Trophoblast cell (in vitro differentiated cells and primary cell): ENCODE measurements around the gene ASTL.
A peak's percentile ranks its signal among the peaks of the same experiment; 100 is the strongest.

Source experiments
- DNase-seq, 2 donors: peaks; one replicate each; pipeline ENCODE4 v3.0.0-alpha.2; 2016
- H2AFZ ChIP-seq: 2 replicates; pipeline ENCODE4 v1.6.1; 2013; ENCODE audit warnings: low read length, moderate library complexity, mild to moderate bottlenecking; ENCODE audit not compliant: insufficient read depth, poor library complexity
- H2AK5ac ChIP-seq: 2 replicates; pipeline ENCODE4 v1.6.1; 2013; ENCODE audit warnings: mild to moderate bottlenecking, low read length
- H2BK120ac ChIP-seq: 2 replicates; pipeline ENCODE4 v1.6.1; 2013; ENCODE audit warnings: low read length, mild to moderate bottlenecking, moderate library complexity; ENCODE audit not compliant: insufficient read depth, poor library complexity
- H2BK12ac ChIP-seq: 2 replicates; pipeline ENCODE4 v1.6.1; 2013; ENCODE audit warnings: mild to moderate bottlenecking, low read length, moderate library complexity
- H2BK5ac ChIP-seq: 2 replicates; pipeline ENCODE4 v1.6.1; 2013; ENCODE audit warnings: low read length, low read depth, moderate library complexity, mild to moderate bottlenecking; ENCODE audit not compliant: poor library complexity
- H3K14ac ChIP-seq: 2 replicates; pipeline ENCODE4 v1.6.1; 2013; ENCODE audit warnings: mild to moderate bottlenecking, low read length
- H3K18ac ChIP-seq: 2 replicates; pipeline ENCODE4 v1.6.1; 2013; ENCODE audit warnings: mild to moderate bottlenecking, low read length
- H3K23ac ChIP-seq: 2 replicates; pipeline ENCODE4 v1.6.1; 2013; ENCODE audit warnings: low read length
- H3K27ac ChIP-seq: 2 replicates; pipeline ENCODE4 v1.5.1; 2013; ENCODE audit warnings: low read depth, mild to moderate bottlenecking, inconsistent platforms, low read length, moderate library complexity
- H3K27me3 ChIP-seq: 2 replicates; pipeline ENCODE4 v1.6.1; 2013; ENCODE audit warnings: inconsistent platforms, mild to moderate bottlenecking, low read length, moderate library complexity; ENCODE audit not compliant: insufficient read depth
- H3K36me3 ChIP-seq, 2 experiments: 1 replicate in 1 of 2; 2 replicates in 1 of 2; pipeline ENCODE4 v1.6.1; 2013; ENCODE audit warnings: low read length in 2 of 2, mild to moderate bottlenecking in 2 of 2, moderate library complexity in 1 of 2; ENCODE audit not compliant: insufficient read depth in 2 of 2, control insufficient read depth in 1 of 2
- H3K4ac ChIP-seq: 2 replicates; pipeline ENCODE4 v1.6.1; 2013; ENCODE audit warnings: low read depth, mild to moderate bottlenecking, low read length, moderate library complexity
- H3K4me1 ChIP-seq, 2 experiments: 1 replicate in 1 of 2; 2 replicates in 1 of 2; pipeline ENCODE4 v1.6.1; 2013; ENCODE audit warnings: low read length in 2 of 2, mild to moderate bottlenecking in 2 of 2, moderate library complexity in 1 of 2; ENCODE audit not compliant: insufficient read depth in 2 of 2, control insufficient read depth in 1 of 2
- H3K4me2 ChIP-seq: 2 replicates; pipeline ENCODE4 v1.6.1; 2013; ENCODE audit warnings: inconsistent platforms, mild to moderate bottlenecking, low read length, moderate library complexity
- H3K4me3 ChIP-seq: 2 replicates; pipeline ENCODE4 v1.5.1; 2013; ENCODE audit warnings: mild to moderate bottlenecking, low read depth, low read length, inconsistent platforms
- H3K79me1 ChIP-seq: one replicate; pipeline ENCODE4 v1.6.1; 2013; ENCODE audit warnings: low read length
- H3K79me2 ChIP-seq: 2 replicates; pipeline ENCODE4 v1.6.1; 2013; ENCODE audit warnings: low read length, mild to moderate bottlenecking; ENCODE audit not compliant: control insufficient read depth, insufficient read depth, poor library complexity
- H3K9ac ChIP-seq: 2 replicates; pipeline ENCODE4 v1.6.1; 2013; ENCODE audit warnings: mild to moderate bottlenecking, low read length
- H3K9me3 ChIP-seq: 2 replicates; pipeline ENCODE4 v1.6.1; 2013; ENCODE audit warnings: low read depth, mild to moderate bottlenecking, control low read depth, inconsistent platforms, low read length; ENCODE audit not compliant: insufficient read depth
- H4K12ac ChIP-seq: 2 replicates; pipeline ENCODE4 v1.6.1; 2013; ENCODE audit warnings: low read depth, mild to moderate bottlenecking, low read length, moderate library complexity
- H4K8ac ChIP-seq: 2 replicates; pipeline ENCODE4 v1.6.1; 2013; ENCODE audit warnings: low read depth, mild to moderate bottlenecking, low read length, moderate library complexity
- H4K91ac ChIP-seq: one replicate; pipeline ENCODE4 v1.6.1; 2013; ENCODE audit warnings: low read depth, mild to moderate bottlenecking, low read length, moderate library complexity
- WGBS: extraction: QIAGEN DNeasy Blood & Tissue Kit; methylation state at CpG from one replicate; pipeline ENCODE4 v1.1.7; 2013; ENCODE audit warnings: missing lambda C conversion rate; ENCODE audit not compliant: insufficient read length, insufficient coverage; ENCODE audit errors: extremely low coverage; 5-methylcytosine and 5-hydroxymethylcytosine counted together

ASTL gene

GRCh38 chr2:96117701-96118588 is 20.4 kb downstream of the ASTL start:
- DNase-seq, result no peak
- WGBS, result no CpG with 5 or more reads among the region's 17 CpGs
- H3K18ac ChIP-seq, result no peak overlapping the region
- no peak overlapping the region for H4K91ac ChIP-seq
- no peak overlapping the region for H3K23ac ChIP-seq
- no peak overlapping the region for H3K9ac ChIP-seq
- no peak overlapping the region for H3K4me2 ChIP-seq
- H3K36me3 ChIP-seq, result no peaks in the 10 kb centered on the region
- no peak overlapping the region for H4K8ac ChIP-seq
- H3K14ac ChIP-seq, result no peak overlapping the region
- H4K12ac ChIP-seq, result no peak overlapping the region
- H2AK5ac ChIP-seq, result no peak overlapping the region
- H2BK120ac ChIP-seq, result no peak overlapping the region
- no peak overlapping the region for H2BK12ac ChIP-seq
- H3K9me3 ChIP-seq, result peaks cover 10% of the 10 kb centered on the region
- peaks cover 6 to 11% of the 10 kb centered on the region in 2 experiments for H3K4me1 ChIP-seq
- H3K79me1 ChIP-seq, result no peaks in the 10 kb centered on the region
- H3K27ac ChIP-seq, result no peak overlapping the region
- no peak overlapping the region for H2AFZ ChIP-seq
- peaks cover 5% of the 10 kb centered on the region for H3K27me3 ChIP-seq
- H3K4ac ChIP-seq, result no peak overlapping the region
- H2BK5ac ChIP-seq, result no peak overlapping the region
- H3K4me3 ChIP-seq, result no peak overlapping the region
- H3K79me2 ChIP-seq, result no peaks in the 10 kb centered on the region

DNA sequence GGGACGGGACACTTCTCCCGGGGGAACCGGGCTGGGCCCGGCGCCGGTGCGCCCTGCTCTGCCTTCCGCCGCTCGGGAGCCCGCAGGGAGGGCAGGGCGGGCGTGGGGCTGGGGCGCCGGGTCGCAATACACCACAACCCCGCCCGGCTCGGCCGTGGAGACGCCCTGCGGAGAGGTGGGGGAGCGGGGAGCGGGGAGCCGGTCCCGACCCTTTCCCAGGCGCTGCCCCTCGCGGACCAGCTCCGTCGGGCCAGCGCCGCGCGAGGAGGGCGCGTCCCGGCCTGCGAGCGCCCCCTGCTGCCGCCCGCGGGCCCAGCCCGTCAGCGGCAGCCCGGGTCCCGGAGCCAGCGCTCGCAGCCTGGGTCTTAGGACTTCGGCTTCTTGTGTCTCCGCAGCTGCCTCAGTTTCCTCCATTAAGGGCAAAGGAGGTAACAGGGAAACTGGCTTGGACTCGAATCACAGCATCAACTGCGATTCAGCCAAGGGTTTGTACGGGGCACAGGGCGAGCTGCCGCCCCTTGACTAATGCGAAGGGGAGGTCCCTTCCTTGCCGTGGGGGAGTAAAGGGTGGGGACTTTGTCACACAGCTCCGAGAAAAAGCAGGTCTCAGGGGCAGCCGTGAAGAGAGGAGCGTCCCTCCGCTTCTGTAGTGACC is 21.3 kb downstream of the ASTL start:
- H3K9me3 ChIP-seq, result peaks cover 12% of the 10 kb centered on the region
- H3K4me1 ChIP-seq, result peaks cover 6 to 11% of the 10 kb centered on the region in 2 experiments
- WGBS, result no CpG with 5 or more reads among the region's 62 CpGs
- H2BK12ac ChIP-seq, result no peak overlapping the region
- no peak overlapping the region for H2BK5ac ChIP-seq
- peak overlapping the region; percentile 38 for H3K14ac ChIP-seq
- peak overlapping the region; percentile 48 for H4K91ac ChIP-seq
- peak; percentile 33 to 74 for DNase-seq
- no peak overlapping the region for H3K4ac ChIP-seq
- peak overlapping the region; percentile 69 for H3K4me3 ChIP-seq
- H3K18ac ChIP-seq, result no peak overlapping the region
- no peak overlapping the region for H3K9ac ChIP-seq
- peak overlapping the region; percentile 25 for H2BK120ac ChIP-seq
- no peaks in the 10 kb centered on the region for H3K79me2 ChIP-seq
- H3K27me3 ChIP-seq, result peaks cover 5% of the 10 kb centered on the region
- no peak overlapping the region for H3K23ac ChIP-seq
- no peaks in the 10 kb centered on the region for H3K36me3 ChIP-seq
- peak overlapping the region; percentile 60 for H2AFZ ChIP-seq
- H3K79me1 ChIP-seq, result no peaks in the 10 kb centered on the region
- H2AK5ac ChIP-seq, result no peak overlapping the region
- peak overlapping the region; percentile 8 for H4K8ac ChIP-seq
- no peak overlapping the region for H4K12ac ChIP-seq
- no peak overlapping the region for H3K27ac ChIP-seq
- peak overlapping the region; percentile 85 for H3K4me2 ChIP-seq

GRCh38 chr2:96116424-96116878 is 21.9 kb downstream of the ASTL start, which contains the start of gene ADRA2B:
TSS of gene ADRA2B (minus strand) at chr2:96116571. CDS start at chr2:96116149, 422 bp downstream.
- peak within 1 kb of the TSS; percentile 85 for H3K4me2 ChIP-seq
- H3K4me1 ChIP-seq, result peaks cover 6 to 11% of the 10 kb centered on the region in 2 experiments
- no CpG with 5 or more reads among the region's 64 CpGs for WGBS
- peak within 1 kb of the TSS; percentile 69 for H3K4me3 ChIP-seq
- H2AFZ ChIP-seq, result peak within 1 kb of the TSS; percentile 60
- no peaks in the 10 kb centered on the region for H3K36me3 ChIP-seq
- peak within 1 kb of the TSS; percentile 25 for H2BK120ac ChIP-seq
- H4K12ac ChIP-seq, result no peak within 1 kb of the TSS
- DNase-seq, result peak; percentile 27 to 58
- no peaks in the 10 kb centered on the region for H3K79me1 ChIP-seq
- H2BK12ac ChIP-seq, result no peak within 1 kb of the TSS
- peak within 1 kb of the TSS; percentile 48 for H4K91ac ChIP-seq
- H3K27ac ChIP-seq, result no peak within 1 kb of the TSS
- H3K23ac ChIP-seq, result no peak within 1 kb of the TSS
- no peak within 1 kb of the TSS for H3K9ac ChIP-seq
- H2BK5ac ChIP-seq, result no peak within 1 kb of the TSS
- H3K4ac ChIP-seq, result no peak within 1 kb of the TSS
- peaks cover 5% of the 10 kb centered on the region for H3K27me3 ChIP-seq
- H3K18ac ChIP-seq, result peak within 1 kb of the TSS; percentile 29
- no peak within 1 kb of the TSS for H2AK5ac ChIP-seq
- H3K14ac ChIP-seq, result peak within 1 kb of the TSS; percentile 38
- H3K79me2 ChIP-seq, result no peaks in the 10 kb centered on the region
- H4K8ac ChIP-seq, result peak within 1 kb of the TSS; percentile 8
- peaks cover 12% of the 10 kb centered on the region for H3K9me3 ChIP-seq

- no peak overlapping the region for H3K4ac ChIP-seq
- peak overlapping the region; percentile 64 for H3K4me3 ChIP-seq
- H3K27me3 ChIP-seq, result peaks cover 5% of the 10 kb centered on the region
- H2BK5ac ChIP-seq, result no peak overlapping the region
- no peak overlapping the region for H4K91ac ChIP-seq
- no peaks in the 10 kb centered on the region for H3K36me3 ChIP-seq
- peaks cover 6 to 11% of the 10 kb centered on the region in 2 experiments for H3K4me1 ChIP-seq
- H3K18ac ChIP-seq, result peak overlapping the region; percentile 29
- H3K4me2 ChIP-seq, result peak overlapping the region; percentile 85
- DNase-seq, result no peak
- no peak overlapping the region for H4K8ac ChIP-seq
- no peak overlapping the region for H3K23ac ChIP-seq
- H2BK12ac ChIP-seq, result no peak overlapping the region
- H3K9ac ChIP-seq, result no peak overlapping the region
- H3K9me3 ChIP-seq, result peaks cover 12% of the 10 kb centered on the region
- H2AK5ac ChIP-seq, result no peak overlapping the region
- H4K12ac ChIP-seq, result no peak overlapping the region
- no CpG with 5 or more reads among the region's 77 CpGs for WGBS
- no peak overlapping the region for H3K27ac ChIP-seq
- H3K14ac ChIP-seq, result no peak overlapping the region
- no peaks in the 10 kb centered on the region for H3K79me2 ChIP-seq
- no peak overlapping the region for H2BK120ac ChIP-seq
- no peaks in the 10 kb centered on the region for H3K79me1 ChIP-seq
- H2AFZ ChIP-seq, result no peak overlapping the region
Observed at GRCh38 chr2:96115631-96116423, 22.5 kb downstream of the ASTL start.
